HG02571 (cell line): ENCODE measurements around the gene FMN2.

Source experiments
- ATAC-seq: cut with Tn5 transposase; IDR thresholded peaks from one replicate; pipeline ENCODE4 v1.9.1; 2021; ENCODE audit warnings: mild to moderate bottlenecking, moderate library complexity; ENCODE audit not compliant: unreplicated experiment

Gene FMN2

DNA sequence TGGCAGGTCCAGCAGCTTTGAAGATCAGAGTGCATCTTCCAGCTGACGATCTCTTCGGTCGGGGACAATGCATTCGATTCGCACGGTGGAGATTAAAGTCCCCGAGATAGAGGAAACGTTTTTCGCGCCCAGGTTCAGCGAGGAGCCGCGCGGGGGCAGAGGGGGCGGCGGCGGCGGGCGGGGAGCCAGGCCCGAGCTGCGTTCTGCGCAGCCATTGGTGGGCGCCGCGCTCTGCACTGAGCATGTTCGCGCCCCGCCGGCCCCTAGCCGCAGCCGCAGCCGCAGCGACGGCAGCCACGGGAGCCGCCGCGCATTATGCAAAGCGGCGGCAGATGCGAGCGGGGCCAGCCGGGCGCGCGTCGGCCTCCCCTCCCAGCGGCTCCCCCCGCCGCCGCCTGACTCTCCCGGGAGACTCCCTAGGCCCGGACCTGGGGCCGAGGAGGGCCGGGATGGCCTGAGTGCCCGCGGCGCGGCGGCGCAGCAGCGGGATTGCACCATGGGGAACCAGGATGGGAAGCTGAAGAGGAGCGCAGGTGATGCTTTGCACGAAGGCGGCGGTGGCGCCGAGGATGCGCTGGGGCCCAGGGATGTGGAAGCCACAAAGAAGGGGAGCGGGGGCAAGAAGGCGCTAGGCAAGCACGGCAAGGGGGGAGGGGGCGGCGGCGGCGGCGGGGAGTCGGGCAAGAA is at the start of gene FMN2:
TSS of gene FMN2 (plus strand) at position 270 of the 687 bp plus-strand sequence. CDS start at position 497, 227 bp downstream.
- ATAC-seq: no peak

DNA sequence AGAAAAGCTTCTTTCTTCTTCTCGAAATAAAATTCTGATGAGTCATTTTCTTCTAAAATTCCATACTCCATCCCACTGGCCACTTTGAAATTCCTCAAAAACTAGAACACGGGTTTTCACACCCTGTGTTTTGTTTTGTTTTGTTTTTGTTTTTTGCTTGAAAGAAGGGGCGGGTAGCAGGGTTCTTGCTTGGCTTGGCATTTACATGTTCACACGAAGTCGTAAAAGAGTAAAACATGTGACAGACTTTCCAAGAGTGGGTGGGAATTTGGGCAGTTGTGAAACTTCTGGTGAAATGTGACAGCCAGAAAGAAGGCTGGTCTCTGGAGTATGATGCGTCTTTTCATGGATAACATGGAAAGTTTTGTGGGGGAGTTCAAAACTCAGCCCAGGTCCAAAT is 47.1 kb upstream of the FMN2 start:
- ATAC-seq: no peak

DNA sequence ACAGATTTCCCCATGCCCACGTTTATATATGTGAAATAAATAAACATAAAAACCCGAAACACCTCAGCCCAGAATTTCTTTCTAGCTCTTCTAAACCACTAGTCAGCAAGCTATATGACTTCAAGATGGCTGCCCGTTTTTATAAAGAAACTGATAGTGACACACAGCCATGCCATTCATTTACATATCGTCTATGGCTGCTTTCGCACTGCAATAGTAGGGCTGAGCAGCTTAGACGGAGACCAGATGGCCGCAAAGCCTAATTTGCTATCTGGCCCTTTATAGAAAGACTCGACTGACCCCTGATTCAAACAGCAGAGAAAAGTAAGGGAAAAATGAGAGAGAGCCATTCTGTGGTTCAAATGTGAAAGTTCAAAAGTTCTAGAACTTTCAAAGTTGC is 45.7 kb upstream of the FMN2 start:
- no peak for ATAC-seq

DNA sequence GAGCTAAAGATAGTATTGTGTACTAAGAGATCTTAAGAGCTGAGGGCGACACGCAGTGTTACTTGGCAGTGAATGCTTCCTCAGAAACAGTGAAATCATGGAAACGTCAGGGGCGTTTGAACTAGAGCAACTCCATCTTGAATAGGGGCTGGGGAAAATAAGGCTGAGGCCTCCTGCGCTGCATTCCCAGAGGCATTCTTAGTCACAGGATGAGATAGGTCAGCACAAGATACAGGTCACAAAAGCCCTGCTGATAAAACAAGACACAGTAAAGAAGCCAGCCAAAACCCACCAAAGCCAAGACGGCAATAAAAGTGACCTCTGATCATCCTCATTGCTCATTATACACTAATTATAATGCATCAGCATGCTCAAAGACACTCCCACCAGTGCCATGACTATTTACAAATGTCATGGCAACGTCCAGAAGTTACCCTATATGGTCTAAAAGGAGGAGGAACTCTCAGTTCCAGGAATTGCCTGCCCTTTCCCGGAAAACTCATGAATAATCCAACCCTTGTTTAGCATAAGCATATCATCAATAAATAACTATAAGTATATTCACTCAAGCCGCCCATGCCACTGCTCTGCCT is 37.5 kb upstream of the FMN2 start:
- no peak for ATAC-seq

- ATAC-seq: no peak
Observed at GRCh38 chr1:240055936-240056335, 35.7 kb upstream of the FMN2 start.

DNA sequence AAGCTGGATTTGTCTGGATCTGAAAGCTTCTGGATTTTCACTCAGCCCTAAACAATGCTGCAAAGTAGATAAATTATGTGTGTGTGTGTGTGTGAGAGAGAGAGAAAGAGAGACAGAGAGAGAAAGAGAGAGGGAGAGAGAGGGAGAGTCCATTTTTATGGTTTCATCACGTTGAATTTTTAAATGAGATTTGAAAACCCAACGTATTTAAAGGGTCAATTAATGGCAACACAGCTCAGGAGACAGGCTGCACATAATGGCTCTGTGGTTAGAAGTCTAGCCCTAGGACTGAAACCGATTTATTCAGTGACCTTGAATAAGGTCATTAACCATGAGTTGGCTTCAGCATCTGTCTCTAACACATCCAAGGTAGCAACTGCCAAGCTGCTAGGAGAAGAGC is 35.3 kb upstream of the FMN2 start:
- ATAC-seq: no peak

DNA sequence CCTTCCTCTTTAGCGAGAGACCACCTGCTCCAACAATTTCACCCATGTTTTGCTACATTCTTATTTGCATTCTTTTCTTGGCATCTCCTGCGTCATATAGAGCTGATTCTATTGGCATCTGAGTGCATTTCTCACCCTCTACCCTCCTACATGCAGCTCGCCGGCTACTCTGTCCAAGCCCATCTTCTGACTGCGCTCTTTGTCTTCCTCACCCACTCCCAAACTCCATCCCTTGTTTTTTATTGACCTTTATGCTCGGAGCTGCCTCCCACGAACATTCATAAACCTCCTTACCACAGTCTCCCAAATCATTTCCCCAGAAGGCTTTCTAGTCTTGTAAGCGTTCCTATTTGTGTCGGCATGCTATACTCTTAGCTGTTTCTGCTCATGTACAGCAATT is 33.6 kb upstream of the FMN2 start:
- ATAC-seq: no peak

- no peak for ATAC-seq
Observed at GRCh38 chr1:240068961-240069360, 22.7 kb upstream of the FMN2 start.

GRCh38 chr1:240070188-240070587 is 21.5 kb upstream of the FMN2 start:
- ATAC-seq: no peak

GRCh38 chr1:240073097-240073496 is 18.6 kb upstream of the FMN2 start:
- ATAC-seq: no peak

- ATAC-seq: no peak
Observed at GRCh38 chr1:240074422-240074821, 17.3 kb upstream of the FMN2 start.

DNA sequence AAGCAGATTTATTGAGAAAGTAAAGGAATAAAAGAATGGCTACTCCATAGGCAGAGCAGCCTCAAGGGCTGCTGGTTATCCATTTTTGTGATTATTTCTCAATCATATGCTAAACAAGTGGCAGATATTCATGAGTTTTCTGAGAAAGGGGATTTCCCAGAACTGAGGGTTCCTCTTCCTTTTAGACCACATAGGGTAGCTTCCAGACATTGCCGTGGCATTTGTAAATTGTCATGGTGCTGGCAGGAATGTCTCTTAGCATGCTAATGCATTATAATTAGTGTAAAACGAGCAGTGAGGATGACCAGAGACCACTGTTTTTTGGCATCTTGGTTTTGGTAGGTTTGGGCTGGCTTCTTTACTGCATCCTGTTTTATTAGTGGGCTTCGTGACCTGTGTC is 16.8 kb upstream of the FMN2 start:
- no peak for ATAC-seq

DNA sequence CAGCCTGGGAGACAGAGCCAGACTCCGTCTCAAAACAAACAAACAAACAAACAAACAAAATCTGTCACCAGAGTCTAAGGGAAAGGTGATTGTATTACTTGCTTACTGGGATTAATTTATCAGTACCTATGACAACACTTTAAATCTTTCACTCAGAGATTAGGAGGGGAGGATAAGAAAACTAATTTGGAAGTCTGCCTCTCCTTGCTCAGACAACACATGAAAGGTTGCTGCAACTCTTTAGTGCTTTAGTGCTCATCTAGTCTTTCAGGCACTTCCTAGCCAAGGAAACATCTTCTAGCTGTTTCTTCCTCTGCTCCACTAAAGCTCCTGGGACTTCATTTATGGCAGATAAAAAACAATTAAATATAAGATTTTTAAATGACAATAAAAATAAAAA is 7.3 kb upstream of the FMN2 start:
- no peak for ATAC-seq

GRCh38 chr1:240084749-240085148 is 6.9 kb upstream of the FMN2 start:
- ATAC-seq: no peak

DNA sequence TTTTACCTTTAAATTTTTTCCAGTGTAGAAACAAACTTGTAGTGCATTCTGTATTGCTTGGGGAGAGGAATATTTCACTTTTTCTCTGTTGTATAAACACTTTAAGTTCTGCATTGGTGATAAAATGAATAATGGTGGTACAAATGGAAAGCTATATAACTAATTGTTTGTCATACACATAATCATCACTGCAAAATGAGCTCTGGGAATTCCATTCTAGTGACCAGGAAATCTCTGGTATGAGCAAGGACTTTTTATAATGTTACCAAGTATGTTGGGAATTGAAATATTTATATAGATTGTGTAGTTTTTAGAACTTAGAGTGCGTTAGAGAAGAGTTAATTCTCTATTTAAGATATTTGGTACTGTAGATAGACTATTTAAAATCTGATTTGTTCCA is 5.0 kb upstream of the FMN2 start:
- ATAC-seq: no peak

- no peak for ATAC-seq
Observed at GRCh38 chr1:240090014-240090413, 1.7 kb upstream of the FMN2 start.

GRCh38 chr1:240090957-240091600 is 604 bp upstream of the FMN2 start:
- no peak for ATAC-seq

DNA sequence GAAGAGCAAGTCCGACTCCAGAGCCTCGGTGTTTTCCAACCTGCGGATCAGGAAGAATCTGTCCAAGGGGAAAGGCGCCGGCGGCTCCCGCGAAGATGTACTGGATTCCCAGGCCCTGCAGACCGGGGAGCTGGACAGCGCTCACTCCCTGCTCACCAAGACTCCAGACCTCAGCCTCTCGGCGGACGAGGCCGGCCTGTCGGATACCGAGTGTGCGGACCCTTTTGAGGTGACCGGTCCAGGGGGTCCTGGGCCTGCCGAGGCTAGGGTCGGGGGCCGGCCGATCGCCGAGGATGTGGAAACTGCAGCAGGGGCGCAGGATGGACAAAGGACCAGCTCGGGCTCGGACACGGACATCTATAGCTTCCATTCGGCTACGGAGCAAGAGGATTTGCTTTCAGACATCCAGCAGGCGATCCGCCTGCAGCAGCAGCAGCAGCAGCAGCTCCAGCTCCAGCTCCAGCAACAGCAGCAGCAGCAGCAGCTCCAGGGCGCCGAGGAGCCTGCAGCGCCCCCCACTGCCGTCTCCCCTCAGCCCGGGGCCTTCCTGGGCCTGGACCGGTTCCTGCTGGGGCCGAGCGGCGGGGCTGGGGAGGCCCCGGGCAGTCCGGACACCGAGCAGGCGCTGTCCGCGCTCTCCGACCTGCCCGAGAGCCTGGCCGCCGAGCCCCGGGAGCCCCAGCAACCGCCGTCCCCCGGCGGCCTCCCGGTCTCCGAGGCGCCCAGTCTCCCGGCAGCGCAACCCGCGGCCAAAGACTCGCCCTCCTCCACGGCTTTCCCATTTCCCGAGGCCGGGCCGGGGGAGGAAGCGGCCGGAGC is 827 bp downstream of the FMN2 start:
- ATAC-seq: no peak

DNA sequence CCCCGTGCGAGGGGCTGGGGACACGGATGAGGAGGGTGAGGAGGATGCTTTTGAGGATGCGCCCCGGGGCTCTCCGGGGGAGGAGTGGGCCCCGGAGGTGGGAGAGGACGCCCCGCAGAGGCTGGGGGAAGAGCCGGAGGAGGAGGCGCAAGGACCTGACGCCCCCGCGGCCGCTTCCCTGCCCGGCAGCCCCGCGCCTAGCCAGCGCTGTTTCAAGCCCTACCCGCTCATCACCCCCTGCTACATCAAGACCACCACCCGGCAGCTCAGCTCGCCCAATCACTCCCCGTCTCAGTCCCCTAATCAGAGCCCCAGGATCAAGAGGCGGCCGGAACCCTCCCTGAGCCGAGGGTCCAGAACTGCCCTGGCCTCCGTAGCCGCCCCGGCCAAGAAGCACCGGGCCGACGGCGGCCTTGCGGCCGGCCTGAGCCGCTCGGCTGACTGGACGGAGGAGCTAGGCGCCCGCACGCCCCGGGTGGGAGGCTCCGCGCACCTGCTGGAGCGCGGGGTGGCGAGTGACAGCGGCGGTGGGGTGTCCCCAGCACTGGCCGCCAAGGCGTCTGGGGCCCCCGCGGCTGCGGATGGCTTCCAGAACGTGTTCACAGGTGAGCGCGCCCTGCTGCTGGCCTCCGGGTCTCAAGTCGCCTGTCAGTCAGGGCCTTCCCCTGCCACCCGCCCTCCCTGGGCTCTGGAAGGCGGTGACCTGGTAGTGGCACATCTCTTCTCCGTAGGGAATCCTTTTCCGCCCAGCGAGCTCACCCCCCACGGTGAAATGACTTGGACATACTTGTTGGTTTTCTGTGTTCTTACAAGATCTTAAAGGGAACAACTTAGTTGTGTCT is 1.7 kb downstream of the FMN2 start:
- no peak for ATAC-seq

- ATAC-seq: no peak
Observed at GRCh38 chr1:240094041-240094722, 2.5 kb downstream of the FMN2 start.
